NOMO-1 treated with DMSO at 0.1 percent for 48 hours (cell line): Measurements from ENCODE around the gene SLC12A5.

ENCODE experiments used
- DNase-seq: peaks from one replicate; lab custom pipeline; 2025; ENCODE audit not compliant: unreplicated experiment; lab: John Stamatoyannopoulos, UW

SLC12A5 gene

GRCh38 chr20:46006022-46006705, 22.9 kb upstream of the SLC12A5 start:
- no peak for DNase-seq

DNA sequence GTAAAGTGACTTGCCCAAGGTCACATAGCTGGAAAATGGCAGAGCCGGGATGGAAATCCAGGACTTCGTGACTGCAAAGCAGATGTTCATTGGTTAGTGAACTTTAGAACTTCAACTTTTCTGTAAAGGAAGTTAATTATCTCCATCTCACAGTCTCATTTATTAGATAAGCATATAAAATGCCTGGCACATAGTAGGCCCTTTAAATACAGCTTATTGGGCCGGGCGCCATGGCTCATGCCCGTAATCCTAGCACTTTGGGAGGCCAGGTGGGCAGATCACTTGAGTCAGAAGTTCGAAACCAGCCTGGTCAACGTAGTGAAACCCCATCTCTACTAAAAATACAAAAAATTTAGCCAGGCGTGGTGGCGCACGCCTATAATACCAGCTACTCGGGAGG, 22.1 kb upstream of the SLC12A5 start:
- no peak for DNase-seq

- no peak for DNase-seq
Measured at GRCh38 chr20:46007671-46008070, 21.3 kb upstream of the SLC12A5 start.

DNA sequence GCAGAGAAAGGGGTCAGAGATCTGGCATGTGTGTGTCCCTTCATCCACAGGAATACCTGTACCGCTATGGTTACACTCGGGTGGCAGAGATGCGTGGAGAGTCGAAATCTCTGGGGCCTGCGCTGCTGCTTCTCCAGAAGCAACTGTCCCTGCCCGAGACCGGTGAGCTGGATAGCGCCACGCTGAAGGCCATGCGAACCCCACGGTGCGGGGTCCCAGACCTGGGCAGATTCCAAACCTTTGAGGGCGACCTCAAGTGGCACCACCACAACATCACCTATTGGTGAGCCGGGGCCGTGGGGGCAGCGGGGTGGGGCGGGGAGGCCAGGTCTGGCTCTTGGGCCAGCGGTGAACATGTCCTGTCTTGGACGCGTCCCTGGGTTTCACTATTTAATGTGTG, 19.2 kb upstream of the SLC12A5 start:
- DNase-seq, result no peak

DNA sequence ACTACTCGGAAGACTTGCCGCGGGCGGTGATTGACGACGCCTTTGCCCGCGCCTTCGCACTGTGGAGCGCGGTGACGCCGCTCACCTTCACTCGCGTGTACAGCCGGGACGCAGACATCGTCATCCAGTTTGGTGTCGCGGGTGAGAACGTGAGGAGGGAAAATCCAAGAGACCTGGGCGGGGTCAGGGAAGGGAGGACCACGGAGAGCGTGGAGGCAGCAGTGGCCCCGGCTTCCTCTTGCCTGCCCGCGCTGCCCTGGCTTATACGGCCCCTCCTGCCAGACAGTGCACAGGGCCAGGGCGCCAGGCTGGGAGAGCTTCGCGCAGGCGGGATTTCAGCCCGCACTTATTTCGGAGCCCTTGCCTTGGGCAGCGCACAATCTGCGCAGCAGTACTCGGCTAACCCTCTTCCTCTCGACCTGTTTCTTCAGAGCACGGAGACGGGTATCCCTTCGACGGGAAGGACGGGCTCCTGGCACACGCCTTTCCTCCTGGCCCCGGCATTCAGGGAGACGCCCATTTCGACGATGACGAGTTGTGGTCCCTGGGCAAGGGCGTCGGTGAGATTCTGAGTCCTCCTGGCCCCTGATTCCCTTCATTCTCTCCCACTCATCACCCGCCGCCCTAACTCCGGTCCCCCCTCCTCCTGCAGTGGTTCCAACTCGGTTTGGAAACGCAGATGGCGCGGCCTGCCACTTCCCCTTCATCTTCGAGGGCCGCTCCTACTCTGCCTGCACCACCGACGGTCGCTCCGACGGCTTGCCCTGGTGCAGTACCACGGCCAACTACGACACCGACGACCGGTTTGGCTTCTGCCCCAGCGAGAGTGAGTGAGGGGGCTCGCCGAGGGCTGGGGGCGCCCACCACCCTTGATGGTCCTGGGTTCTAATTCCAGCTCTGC, 18.3 kb upstream of the SLC12A5 start:
- no peak for DNase-seq

DNA sequence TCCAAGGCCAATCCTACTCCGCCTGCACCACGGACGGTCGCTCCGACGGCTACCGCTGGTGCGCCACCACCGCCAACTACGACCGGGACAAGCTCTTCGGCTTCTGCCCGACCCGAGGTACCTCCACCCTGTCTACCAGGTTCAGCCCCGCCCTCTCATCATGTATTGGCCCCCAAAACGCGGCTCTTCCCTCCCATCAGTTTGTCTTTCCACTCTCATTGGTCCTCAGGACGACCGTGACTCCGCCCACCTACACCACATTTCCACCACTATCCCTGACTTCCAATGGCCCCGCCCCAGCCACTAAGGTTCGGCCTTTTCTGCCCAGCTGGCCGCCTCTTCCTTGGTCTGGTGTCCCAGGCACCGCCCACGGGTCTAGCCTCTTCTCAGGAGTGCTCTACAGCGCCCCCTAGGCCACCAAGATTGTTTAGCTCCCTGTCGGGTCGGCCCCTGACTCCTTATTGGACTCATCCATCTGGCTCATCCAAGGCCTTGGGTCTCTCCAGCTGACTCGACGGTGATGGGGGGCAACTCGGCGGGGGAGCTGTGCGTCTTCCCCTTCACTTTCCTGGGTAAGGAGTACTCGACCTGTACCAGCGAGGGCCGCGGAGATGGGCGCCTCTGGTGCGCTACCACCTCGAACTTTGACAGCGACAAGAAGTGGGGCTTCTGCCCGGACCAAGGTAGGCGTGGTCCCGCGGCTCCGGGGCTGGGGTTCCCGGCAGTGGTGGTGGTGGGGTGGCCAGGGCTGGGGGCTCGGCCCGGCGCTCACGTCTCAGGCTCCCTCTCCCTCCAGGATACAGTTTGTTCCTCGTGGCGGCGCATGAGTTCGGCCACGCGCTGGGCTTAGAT, 17.2 kb upstream of the SLC12A5 start:
- DNase-seq, result peak; percentile 42

GRCh38 chr20:46012921-46013320, 16.1 kb upstream of the SLC12A5 start:
- DNase-seq, result no peak

GRCh38 chr20:46013322-46013828, 15.6 kb upstream of the SLC12A5 start:
- DNase-seq, result no peak

DNA sequence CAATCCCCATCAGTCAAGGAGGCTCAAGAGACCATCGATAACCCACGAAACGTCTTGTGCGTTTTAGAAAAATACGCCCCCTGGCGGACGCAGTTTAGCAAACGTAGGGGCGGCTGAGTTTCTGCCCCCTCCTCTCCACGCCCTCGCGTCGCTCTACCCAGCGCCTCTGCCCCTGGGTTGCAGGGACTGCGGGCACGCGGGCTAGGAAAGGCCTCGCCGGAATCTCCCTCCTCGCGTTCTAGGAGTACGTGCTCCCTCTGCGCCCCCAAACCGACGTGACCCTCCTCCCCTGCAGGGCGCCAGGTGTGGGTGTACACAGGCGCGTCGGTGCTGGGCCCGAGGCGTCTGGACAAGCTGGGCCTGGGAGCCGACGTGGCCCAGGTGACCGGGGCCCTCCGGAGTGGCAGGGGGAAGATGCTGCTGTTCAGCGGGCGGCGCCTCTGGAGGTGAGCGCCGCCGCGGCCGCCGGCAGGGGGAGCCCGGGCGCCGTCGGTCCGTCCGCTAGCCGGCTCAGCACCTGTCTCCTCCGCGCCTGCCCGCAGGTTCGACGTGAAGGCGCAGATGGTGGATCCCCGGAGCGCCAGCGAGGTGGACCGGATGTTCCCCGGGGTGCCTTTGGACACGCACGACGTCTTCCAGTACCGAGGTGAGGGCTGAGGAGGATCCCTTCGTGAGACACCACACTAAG, 15.0 kb upstream of the SLC12A5 start:
- DNase-seq, result peak; percentile 56

DNA sequence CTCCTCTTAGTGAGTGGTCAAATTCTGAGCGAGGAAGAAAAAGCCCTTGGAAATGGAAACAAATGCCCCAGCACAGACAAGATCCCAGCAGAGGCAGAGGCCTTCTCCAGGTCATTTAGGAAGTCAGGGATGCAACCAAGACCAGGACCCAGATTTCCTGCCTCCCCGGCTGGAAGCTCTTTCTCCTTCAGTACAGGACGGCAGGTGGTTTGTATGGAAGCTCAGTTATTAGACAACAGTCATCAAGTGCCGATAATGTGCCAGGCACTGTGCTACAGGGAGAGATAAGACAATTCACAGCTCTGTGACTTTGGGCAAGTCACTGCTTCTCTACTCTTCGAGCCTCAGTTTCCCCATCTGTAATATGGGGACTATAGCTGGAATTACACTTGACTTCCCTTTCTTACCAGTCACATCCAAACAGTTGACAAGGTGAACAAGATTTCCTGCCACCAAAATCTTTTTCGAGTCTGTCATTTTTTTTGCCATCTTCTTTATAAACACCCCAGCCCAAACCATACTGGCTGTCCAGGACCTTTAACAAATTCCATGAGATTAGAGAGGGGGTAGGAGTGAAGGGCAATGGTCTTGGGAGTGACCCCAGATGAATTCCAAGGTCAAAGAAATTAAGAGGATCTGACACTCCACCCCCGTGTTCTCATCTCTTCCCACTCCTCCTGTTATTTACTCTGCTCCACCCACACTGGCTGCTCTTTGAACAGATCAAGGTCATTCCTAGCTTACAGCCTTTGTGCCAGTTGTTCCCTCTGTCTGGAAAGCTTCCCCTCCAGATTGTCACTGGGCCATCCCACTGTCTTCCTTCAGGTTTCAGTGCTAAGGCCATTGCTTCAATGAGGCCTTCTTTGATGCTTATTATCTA, 14.3 kb upstream of the SLC12A5 start:
- no peak for DNase-seq

DNA sequence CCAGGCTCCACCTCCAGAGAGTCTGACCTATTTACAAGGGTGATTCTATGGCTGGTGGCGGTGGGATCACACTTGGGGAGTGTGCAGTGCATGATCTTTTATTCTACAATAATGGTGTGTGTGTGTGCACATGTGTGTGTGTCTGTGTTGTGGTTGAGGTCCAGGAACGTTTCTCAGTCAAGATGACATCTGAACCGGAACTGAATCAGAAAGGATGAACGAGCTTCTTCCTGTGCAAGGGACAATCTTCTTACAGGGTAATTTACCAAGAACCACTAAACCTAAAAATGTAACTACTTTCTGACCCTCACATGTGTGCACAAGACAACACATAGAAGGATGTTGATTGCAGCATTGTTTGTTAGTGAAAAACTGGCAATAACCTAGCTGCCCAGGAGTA, 11.7 kb upstream of the SLC12A5 start:
- DNase-seq, result no peak

DNA sequence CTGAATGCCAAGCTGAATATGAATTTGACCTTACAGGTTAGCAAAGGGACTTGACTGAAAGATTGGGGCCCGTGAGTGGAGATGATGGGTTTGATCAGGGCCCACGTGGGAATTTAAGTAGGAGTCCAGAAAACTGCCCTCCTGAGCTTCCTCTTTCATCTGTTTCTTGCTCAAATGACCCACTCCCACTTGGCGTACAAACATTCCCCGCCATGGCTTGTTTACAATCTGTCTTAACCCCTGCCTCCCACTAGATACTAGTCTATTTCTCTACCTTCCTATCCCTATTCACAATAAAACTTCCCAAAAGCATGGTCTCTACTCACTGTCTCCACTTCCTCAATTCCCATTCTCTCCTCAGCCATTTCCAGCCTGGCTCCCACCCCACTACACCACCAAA, 10.9 kb upstream of the SLC12A5 start:
- DNase-seq, result no peak

DNA sequence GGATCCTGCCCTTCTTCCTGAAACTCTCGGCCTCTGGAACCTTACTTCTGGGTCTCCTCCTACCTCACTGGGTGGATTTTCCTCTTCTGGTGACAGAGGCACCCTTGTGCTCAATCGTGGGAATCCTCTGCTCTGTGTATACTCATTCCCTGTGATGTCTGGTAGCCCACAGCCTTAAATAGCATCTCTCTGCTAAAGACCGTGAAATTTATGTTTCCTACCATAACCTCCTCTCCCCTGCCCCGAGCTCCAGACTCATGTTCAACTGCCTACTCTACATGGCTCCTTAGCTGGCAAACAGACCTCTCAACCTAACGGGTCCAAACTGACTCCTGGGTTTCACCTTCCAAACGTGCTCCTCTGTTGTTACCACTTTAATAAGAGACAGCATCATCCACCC, 10.4 kb upstream of the SLC12A5 start:
- DNase-seq, result no peak

DNA sequence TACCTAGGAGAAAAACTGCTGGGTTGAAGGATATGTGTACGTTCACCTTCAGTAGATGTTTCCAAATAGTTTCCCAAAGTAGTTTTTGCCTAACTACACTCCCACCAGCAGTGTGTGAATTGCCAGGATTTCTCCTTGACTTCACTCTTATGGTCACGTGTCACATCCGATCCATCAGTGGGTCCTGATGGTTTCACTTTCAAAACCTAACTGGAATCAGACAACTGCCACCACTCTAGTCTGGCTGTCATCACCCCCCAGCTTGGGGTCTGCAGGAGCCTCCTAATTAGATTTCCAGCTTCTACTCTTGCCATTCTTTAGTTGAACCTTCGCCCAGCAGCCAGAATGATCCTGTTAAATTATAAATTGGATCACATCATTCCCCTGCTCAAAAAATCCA, 8.5 kb upstream of the SLC12A5 start:
- no peak for DNase-seq

- DNase-seq, result peak; percentile 37
Measured at GRCh38 chr20:46021361-46022359, 7.4 kb upstream of the SLC12A5 start.

DNA sequence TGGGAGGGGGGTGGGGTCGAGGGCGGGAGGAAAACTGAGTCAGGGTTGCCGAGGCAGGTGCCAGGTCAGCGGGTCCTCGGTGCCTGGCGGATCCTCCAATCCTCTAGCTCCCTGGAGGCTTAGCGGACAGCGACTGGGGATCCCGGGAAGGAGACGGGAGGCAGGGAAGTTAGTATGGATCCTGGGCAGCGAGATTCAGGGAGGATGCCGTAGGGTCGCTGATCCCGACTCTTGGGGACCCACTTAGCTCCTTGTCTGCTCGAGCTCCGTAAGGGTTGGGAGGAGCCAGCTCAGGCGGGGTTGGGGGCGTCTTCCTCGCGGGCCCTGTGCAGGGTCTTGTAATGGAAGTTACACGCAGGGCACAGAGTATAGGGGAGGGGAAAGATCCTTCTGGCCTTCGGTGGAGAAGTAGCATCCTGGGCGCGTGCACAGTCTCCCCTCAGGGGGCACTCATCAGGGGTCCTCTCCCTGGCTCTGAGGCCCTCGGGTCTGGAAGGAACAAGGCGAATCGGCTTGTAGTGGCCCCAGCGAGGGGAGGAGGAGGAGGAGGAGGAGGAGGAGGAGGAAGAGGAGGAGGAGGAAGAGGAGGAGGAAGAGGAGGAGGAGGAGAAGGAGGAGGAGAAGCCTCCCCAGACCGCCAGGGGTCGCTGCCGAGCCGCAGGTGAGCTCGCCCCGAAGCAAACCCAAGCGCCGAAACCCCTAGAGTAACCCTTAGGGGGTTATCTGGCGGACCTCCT, 6.4 kb upstream of the SLC12A5 start:
- peak; percentile 38 for DNase-seq

GRCh38 chr20:46023148-46023484, 5.9 kb upstream of the SLC12A5 start:
- no peak for DNase-seq

- DNase-seq, result no peak
Measured at GRCh38 chr20:46023999-46024398, 5.0 kb upstream of the SLC12A5 start.
